ENCODE measurements around the gene GK2.

The GK2 gene

DNA sequence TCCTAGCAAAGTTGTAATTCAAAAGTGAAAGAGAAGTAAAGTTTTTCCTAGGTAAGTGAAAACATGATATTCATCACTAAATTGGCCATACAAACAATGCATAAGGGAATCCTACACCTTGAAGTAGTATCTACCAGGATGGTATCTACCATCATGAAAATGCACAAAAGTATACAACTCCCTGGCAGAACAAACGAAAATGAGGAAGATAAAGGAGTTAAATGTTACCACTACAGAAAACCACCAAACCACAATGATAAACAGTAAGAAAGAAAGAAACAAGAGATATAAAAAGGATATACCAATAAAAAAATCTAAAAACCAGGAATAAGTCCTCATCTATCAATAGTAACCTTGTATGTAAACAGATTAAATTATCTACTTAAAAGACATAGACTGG, 26.9 kb downstream of the GK2 start:
- DNase-seq = no peak

DNA sequence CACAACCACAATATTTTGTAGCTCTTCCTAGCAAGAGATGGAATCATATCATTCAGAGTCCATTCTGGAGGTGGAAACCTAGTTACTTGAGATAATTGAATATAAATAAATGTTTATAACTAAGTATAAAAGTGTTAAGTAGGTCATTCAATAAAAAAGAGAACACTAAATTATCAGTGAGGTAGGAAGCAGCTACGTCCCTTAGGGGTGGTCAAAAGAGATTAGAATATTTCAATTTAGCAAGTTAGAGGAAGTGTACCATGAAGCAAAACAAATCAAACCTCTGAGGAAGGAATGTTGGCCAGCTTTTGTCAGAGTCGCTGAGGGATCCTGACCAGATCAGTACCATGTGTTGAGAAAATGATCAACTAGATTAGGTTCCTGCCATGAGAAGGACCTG, 38.0 kb downstream of the GK2 start:
- no peak for DNase-seq

DNA sequence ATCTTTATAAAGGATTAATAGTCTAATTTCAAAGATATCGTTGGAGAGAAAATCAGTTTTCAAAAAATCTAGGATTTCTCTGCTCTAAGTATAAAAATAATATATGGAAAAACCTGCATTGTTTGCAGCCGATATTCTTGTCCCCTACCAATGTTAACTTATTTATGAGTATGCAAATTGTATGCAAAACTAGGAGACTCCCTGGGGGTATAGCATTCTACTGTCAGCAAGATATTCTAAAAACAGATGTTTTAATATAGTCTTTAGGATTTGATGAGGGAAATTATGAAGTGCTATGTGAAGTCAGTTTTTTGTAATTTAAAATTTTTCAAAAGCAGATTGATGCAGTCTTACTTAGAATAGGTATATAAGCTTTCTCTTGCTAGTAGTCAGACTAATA, 40.9 kb downstream of the GK2 start:
- DNase-seq = no peak

DNA sequence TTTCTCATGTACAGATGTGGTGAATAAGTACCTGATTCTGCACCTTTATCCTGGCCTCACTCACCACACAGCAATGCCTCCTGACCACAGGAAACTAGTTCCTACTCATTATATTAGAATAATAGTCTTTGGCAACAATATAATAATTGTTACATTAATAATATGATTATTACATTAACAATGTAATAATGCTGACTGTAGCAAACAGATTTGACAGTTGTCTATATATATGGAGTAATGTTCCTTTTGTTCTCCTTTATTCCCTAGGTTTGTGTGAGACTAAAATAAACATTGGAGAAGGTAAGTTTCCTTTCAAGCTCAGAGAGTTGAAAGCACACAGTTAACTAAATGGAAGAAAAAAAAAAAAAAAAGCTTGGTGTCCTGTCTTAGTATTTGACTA, 41.6 kb downstream of the GK2 start:
- DNase-seq = no peak

DNA sequence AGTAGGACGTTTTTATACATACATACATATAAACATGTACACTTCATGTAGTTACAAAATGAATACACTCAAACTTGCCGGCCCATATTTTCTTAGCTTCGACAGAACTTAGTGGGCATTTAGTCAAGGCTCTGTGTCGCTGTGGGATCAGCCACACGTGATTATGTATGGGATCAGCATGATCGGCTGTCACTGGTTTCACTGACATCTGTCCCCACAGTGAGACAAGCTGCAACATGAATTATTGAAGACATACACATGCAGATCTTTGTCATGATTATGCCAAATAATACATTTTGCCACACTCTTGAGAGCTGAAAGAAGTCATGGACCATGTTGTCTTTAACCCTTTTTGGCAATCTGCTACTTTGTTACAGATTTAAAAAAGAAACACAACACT, 44.0 kb downstream of the GK2 start:
- DNase-seq = no peak

DNA sequence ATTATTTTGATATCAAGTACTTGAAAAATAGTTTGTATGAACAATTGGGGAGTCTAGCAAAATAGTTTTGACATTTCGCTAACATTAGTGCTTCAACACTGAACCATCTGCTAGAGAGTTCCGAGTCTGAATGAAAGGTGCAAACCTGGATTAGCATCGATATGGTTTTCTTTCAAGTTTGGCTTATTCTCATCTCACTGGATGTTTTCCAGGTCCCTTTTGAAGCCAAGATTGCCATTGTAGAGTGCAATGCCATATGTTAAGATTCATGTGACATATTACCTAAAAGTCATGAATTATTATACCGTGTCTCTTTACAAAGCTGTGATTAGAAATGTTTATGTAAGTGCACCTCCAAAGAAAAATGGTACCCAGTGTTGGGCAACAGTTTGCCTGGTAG, 45.4 kb downstream of the GK2 start:
- DNase-seq = no peak

DNA sequence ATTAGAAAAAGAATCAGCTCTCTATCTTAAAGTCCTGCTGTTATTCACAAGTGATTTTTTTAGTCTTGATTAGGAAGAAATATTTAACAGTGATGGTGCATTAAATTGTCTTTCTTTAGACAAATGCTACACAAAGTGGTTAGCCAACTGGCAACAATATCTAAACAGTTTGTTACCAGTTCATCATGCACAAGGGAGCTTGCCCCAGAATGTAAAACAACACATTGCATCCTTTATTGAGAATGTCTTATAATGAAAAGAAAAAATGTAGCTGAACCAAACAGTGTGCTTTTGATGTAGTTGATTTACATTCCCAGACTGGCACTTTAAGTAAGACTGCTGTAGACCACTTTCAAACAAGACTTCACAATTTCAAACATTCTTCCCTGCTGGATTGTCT, 48.0 kb downstream of the GK2 start:
- no peak for DNase-seq

DNA sequence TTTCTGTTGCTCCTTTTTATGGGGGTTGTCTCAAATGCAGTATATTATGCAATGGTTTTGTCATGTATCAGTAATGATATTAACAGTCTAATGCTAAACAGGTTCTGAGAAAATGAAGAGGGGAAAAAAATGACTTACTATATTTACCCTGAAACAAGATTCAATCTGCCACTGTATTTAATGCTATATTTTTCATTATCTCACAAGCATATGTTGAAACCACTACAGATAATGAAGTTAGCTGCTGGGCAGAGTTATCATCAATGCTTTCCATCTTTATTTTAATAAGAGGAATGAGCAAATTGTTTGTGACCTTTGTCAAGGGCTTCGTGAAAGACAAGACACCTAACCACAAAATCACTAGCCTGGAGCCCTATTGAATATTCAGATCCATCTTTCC, 49.6 kb downstream of the GK2 start:
- no peak for DNase-seq

DNA sequence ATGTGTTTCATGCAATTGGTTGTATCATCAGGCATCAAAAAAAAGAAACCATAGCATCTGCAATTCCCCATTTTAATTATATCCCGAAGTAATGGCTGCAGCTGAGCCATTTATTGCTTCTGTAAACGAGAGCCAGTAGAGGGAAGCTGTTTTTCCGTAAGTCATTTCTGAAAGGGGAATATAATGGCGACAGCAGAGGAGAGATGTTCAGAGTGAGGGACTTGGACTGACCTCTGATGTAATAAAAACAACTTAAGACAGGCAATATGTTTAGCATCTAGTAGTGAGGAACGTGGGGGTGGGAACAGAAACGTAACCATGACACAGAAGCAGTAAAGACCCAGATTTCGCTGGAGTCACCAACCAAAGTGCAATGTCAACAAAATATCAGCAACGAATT, 50.7 kb downstream of the GK2 start:
- DNase-seq = no peak
